Right ventricle myocardium inferior (tissue), 1 donor: ENCODE results near the gene FECH. TPM values are rescaled to one million over a fixed set of nuclear protein-coding genes. Genes with fewer than 3 reads are reported as not detected.
A peak's percentile ranks its signal among the peaks of the same experiment; 100 is the strongest.
"Not testable (repeated sequence)": the region's sequence is repeated elsewhere in the genome, so short reads cannot be mapped to it uniquely, and the experiment has no call there.

Experiments used
- ATAC-seq: fragments of 200-7000 bp; cut with Tn5 transposase; one replicate; pipeline ENCODE4 v1.9.1; 2020; ENCODE audit warnings: mild to moderate bottlenecking, moderate library complexity
- DNase-seq: peaks from one replicate; pipeline ENCODE4 v3.0.0; 2021; ENCODE audit errors: missing footprints
- intact Hi-C: fragments of 100-400 bp; cut with DNase I; formaldehyde crosslinking; loops from one replicate; pipeline ENCODE4 v1.11.0; 2022
- long read RNA-seq: library from polyadenylated mRNA; unstranded; transcript quantifications from one replicate; pipeline ENCODE4 v2.0.0, GENCODE V29; 2021
- total RNA-seq: library from RNA; stranded (reverse); fragmentation: NEBNext Ultra II Directional; extraction: Animal tissue kit (Norgen Biotek cat#: 25700); gene quantifications from one replicate; pipeline ENCODE4 v1.2.1, GENCODE V29; 2021
- donor health status: DM: no; HTN: yes; CAD: no; lungs with severe emphysema.

FECH gene
- 35.2 TPM for total RNA-seq
- long read RNA-seq, transcript FECH-201 (11 exons, 3,853 nt) = major isoform, 18 of 24 reads
- long read RNA-seq, partial matches to known transcripts = 0 of 24 reads
- long read RNA-seq, other reads (novel, unspliced or antisense) = 4 of 24 reads

- peak; percentile 93 for DNase-seq
- ATAC-seq = peak; percentile 99
- intact Hi-C loops = no loop called here
Measured at GRCh38 chr18:57586251-57587049, at the start of gene FECH. TSS of gene FECH (minus strand) at chr18:57586702. CDS start at chr18:57586620, 82 bp downstream.

GRCh38 chr18:57635003-57635822, 48.7 kb upstream of the FECH start:
- intact Hi-C loops = no loop called here
- ATAC-seq = peak; percentile 62
- no peak for DNase-seq

- intact Hi-C loops = loop anchor here (5.0 kb wide), 1 partner anchor 251 kb away; no protein-coding TSS in a partner anchor
- DNase-seq = no peak
- ATAC-seq = no peak
Measured at GRCh38 chr18:57631697-57632096, 45.2 kb upstream of the FECH start.

GRCh38 chr18:57630754-57631595, 44.5 kb upstream of the FECH start:
- ATAC-seq (no peak), DNase-seq (no peak)
- intact Hi-C loops = loop anchor here (1.0 to 5.0 kb wide), 2 partner anchors 176 to 251 kb away; no protein-coding TSS in a partner anchor

- peak; percentile 99 for DNase-seq
- intact Hi-C loops = loop anchor here (1.0 to 5.0 kb wide), 2 partner anchors 177 to 252 kb away; no protein-coding TSS in a partner anchor
- ATAC-seq = peak; percentile 99
Measured at GRCh38 chr18:57630002-57630753, 43.7 kb upstream of the FECH start.

GRCh38 chr18:57629422-57629821, 42.9 kb upstream of the FECH start:
- ATAC-seq = no peak
- intact Hi-C loops = loop anchor here (10.0 kb wide), 1 partner anchor 495 kb away; no protein-coding TSS in a partner anchor
- no peak for DNase-seq

- intact Hi-C loops = loop anchor here (10.0 kb wide), 1 partner anchor 497 kb away; no protein-coding TSS in a partner anchor
- ATAC-seq (no peak), DNase-seq (no peak)
Measured at GRCh38 chr18:57627488-57627887, 41.0 kb upstream of the FECH start.

GRCh38 chr18:57624988-57625387, 38.5 kb upstream of the FECH start:
- no peak for ATAC-seq
- intact Hi-C loops = loop anchor here (10.0 kb wide), 1 partner anchor 500 kb away; no protein-coding TSS in a partner anchor

GRCh38 chr18:57621246-57621604, 34.7 kb upstream of the FECH start:
- DNase-seq (no peak), ATAC-seq (peak; percentile 30)
- intact Hi-C loops = loop anchor here (10.0 kb wide), 1 partner anchor 504 kb away; no protein-coding TSS in a partner anchor

More at GRCh38 chr18:57624988-57625387, 38.5 kb upstream of the FECH start:
- DNase-seq = no peak

GRCh38 chr18:57619876-57620275, 33.4 kb upstream of the FECH start:
- no peak for ATAC-seq
- intact Hi-C loops = loop anchor here (10.0 kb wide), 1 partner anchor 505 kb away; no protein-coding TSS in a partner anchor
- no peak for DNase-seq

GRCh38 chr18:57618910-57619309, 32.4 kb upstream of the FECH start:
- no peak for ATAC-seq
- intact Hi-C loops = no loop called here

GRCh38 chr18:57603871-57604270, 17.4 kb upstream of the FECH start:
- intact Hi-C loops = no loop called here
- no peak for DNase-seq
- no peak for ATAC-seq

More at GRCh38 chr18:57618910-57619309, 32.4 kb upstream of the FECH start:
- no peak for DNase-seq

- ATAC-seq (no peak), DNase-seq (no peak)
- intact Hi-C loops = no loop called here
Measured at GRCh38 chr18:57595347-57595746, 8.8 kb upstream of the FECH start.

- intact Hi-C loops, DNase-seq, ATAC-seq: not testable (repeated sequence)
Measured at GRCh38 chr18:57592716-57593115, 6.2 kb upstream of the FECH start.

- ATAC-seq = no peak
- intact Hi-C loops = no loop called here
- DNase-seq = no peak
Measured at GRCh38 chr18:57589161-57589560, 2.7 kb upstream of the FECH start.

- DNase-seq (no peak), ATAC-seq (no peak)
- intact Hi-C loops = no loop called here
Measured at GRCh38 chr18:57587098-57587661, 678 bp upstream of the FECH start.

GRCh38 chr18:57585855-57586250, 649 bp downstream of the FECH start:
- DNase-seq = no peak
- intact Hi-C loops = no loop called here
- no peak for ATAC-seq
